ENCODE results near the gene EGR4.

GRCh38 chr2:73289304-73289703, 4.0 kb downstream of the EGR4 start:
- no peak for TF ChIP-seq STAT1 (IDR thresholded peaks at IDR 0.05; ENCODE audit: unreplicated experiment)
- TF ChIP-seq EZH2 (IDR thresholded peaks at IDR 0.05; ENCODE audit: low read depth, unreplicated experiment): no peak
- TF ChIP-seq CTCF (conservative IDR thresholded peaks at IDR 0.05; ENCODE audit: low read depth in 2 of 2): peak; percentile 34 to 36
- TF ChIP-seq CREB1 (CRISPR knock-in tag; IDR thresholded peaks at IDR 0.05; ENCODE audit: low read depth): no peak
- no peak for TF ChIP-seq EZH2phosphoT487 (IDR thresholded peaks at IDR 0.05; ENCODE audit: unreplicated experiment)
- no peak for TF ChIP-seq REST (IDR thresholded peaks at IDR 0.05; ENCODE audit: unreplicated experiment)
- TF ChIP-seq POLR2AphosphoS5 (IDR thresholded peaks at IDR 0.05; ENCODE audit: low read depth): no peak
- no peak for TF ChIP-seq ZNF462 (CRISPR knock-in tag; IDR thresholded peaks at IDR 0.05)
- no peak for TF ChIP-seq ZNF114 (CRISPR knock-in tag; IDR thresholded peaks at IDR 0.05)

Measured in GM23338 (cell line).